ENCODE data around the gene FAM177A1. TPM values are rescaled to one million over a fixed set of nuclear protein-coding genes. Genes with fewer than 3 reads are reported as not detected.

The FAM177A1 gene
- total and polyA plus RNA-seq, 2 of the 13 experiments (the other 11 are each of a cell fraction or from before 2014, with no cell fraction given): 72.9 to 119 TPM

DNA sequence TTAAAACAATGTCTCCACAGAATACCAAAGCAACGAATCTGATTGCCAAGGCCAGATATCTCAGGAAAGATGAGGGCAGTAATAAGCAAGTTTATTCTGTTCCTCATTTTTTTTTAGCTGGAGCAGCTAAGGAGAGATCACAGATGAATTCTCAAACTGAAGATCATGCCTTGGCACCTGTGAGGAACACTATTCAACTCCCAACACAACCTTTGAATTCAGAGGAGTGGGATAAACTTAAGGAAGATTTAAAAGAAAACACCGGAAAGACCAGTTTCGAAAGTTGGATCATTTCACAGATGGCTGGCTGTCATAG is 77.3 kb downstream of the FAM177A1 start (continued):
- TF ChIP-seq FUBP1 (CRISPR knock-in tag; IDR thresholded peaks at IDR 0.05; ENCODE audit: borderline replicate concordance): 0 out of 2 replicates have a peak, but pooled peaks have one; percentile 42
- no peak for TF ChIP-seq RBM22 (optimal IDR thresholded peaks at IDR 0.05; ENCODE audit: low read length)
- TF ChIP-seq EP300 (IDR thresholded peaks at IDR 0.05; ENCODE audit: low read depth in 2 of 2, low read length in 2 of 2): no peak
- 0 out of 2 replicates have a peak, but pooled peaks have one; percentile 3 for TF ChIP-seq EP300 (CRISPR knock-in tag; IDR thresholded peaks at IDR 0.05; ENCODE audit: borderline replicate concordance)
- TF ChIP-seq SMARCE1 (IDR thresholded peaks at IDR 0.05; ENCODE audit: borderline replicate concordance): no peak
- TF ChIP-seq ELF3 (CRISPR knock-in tag; IDR thresholded peaks at IDR 0.05): peak; percentile 36; the same call in 1 of the 2 replicates
- TF ChIP-seq TBL1XR1 (IDR thresholded peaks at IDR 0.05; ENCODE audit: borderline replicate concordance, low read length, partially characterized antibody): peak; percentile 21
- no peak for TF ChIP-seq EEA1 (CRISPR knock-in tag; IDR thresholded peaks at IDR 0.05; ENCODE audit: borderline replicate concordance)
- no peak for TF ChIP-seq ZNF383 (CRISPR knock-in tag; IDR thresholded peaks at IDR 0.05; ENCODE audit: borderline replicate concordance)
- TF ChIP-seq TSC22D2 (CRISPR knock-in tag; IDR thresholded peaks at IDR 0.05; ENCODE audit: borderline replicate concordance): 0 out of 2 replicates have a peak, but pooled peaks have one; percentile 46
- TF ChIP-seq KDM6A (CRISPR knock-in tag; IDR thresholded peaks at IDR 0.05; ENCODE audit: low read depth): 0 out of 2 replicates have a peak, but pooled peaks have one; percentile 8
- 0 out of 2 replicates have a peak, but pooled peaks have one; percentile 32 for TF ChIP-seq HMG20B (CRISPR knock-in tag; conservative IDR thresholded peaks at IDR 0.05)
- TF ChIP-seq CBX1 (IDR thresholded peaks at IDR 0.05; ENCODE audit: low read depth): peak; percentile 1
- no peak for TF ChIP-seq MAF1 (CRISPR knock-in tag; IDR thresholded peaks at IDR 0.05; ENCODE audit: borderline replicate concordance)
- 0 out of 2 replicates have a peak, but pooled peaks have one; percentile 9 for TF ChIP-seq ZNF674 (CRISPR knock-in tag; IDR thresholded peaks at IDR 0.05; ENCODE audit: low read depth)
- TF ChIP-seq ZNF556 (CRISPR knock-in tag; IDR thresholded peaks at IDR 0.05; ENCODE audit: borderline replicate concordance): no peak
- TF ChIP-seq ZNF740 (CRISPR knock-in tag; IDR thresholded peaks at IDR 0.05): no peak
- TF ChIP-seq ZNF737 (CRISPR knock-in tag; IDR thresholded peaks at IDR 0.05; ENCODE audit: borderline replicate concordance): no peak
- TF ChIP-seq ZNF792 (CRISPR knock-in tag; IDR thresholded peaks at IDR 0.05): no peak
- no peak for TF ChIP-seq THAP11 (CRISPR knock-in tag; IDR thresholded peaks at IDR 0.05)
- TF ChIP-seq, protein P1, sequence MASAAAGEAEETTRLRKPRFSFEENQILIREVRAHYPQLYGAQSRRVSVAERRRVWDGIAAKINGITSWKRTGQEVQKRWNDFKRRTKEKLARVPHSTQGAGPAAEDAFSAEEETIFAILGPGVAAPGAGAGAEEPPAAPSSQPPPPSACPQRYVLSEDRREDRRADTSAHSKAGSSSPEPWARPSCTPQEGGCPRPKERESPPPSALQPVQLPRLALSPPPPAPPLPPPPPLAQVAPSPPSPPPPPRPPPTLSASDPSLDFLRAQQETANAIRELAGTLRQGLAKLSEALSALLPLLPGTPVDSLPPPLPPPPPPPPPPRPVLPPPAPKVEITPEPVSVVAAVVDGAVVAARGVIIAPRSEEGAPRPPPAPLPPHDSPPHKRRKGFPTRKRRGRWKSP (CRISPR knock-in tag; IDR thresholded peaks at IDR 0.05): peak; percentile 66; the same call in 1 of the 2 replicates
- TF ChIP-seq SYNCRIP (IDR thresholded peaks at IDR 0.05; ENCODE audit: insufficient read depth, low read depth, low read length): no peak
- TF ChIP-seq SMAD9 (CRISPR knock-in tag; IDR thresholded peaks at IDR 0.05): 0 out of 2 replicates have a peak, but pooled peaks have one; percentile 68
- TF ChIP-seq, protein P2, sequence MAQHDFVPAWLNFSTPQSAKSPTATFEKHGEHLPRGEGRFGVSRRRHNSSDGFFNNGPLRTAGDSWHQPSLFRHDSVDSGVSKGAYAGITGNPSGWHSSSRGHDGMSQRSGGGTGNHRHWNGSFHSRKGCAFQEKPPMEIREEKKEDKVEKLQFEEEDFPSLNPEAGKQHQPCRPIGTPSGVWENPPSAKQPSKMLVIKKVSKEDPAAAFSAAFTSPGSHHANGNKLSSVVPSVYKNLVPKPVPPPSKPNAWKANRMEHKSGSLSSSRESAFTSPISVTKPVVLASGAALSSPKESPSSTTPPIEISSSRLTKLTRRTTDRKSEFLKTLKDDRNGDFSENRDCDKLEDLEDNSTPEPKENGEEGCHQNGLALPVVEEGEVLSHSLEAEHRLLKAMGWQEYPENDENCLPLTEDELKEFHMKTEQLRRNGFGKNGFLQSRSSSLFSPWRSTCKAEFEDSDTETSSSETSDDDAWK (CRISPR knock-in tag; IDR thresholded peaks at IDR 0.05): no peak
- TF ChIP-seq ARHGAP35 (CRISPR knock-in tag; IDR thresholded peaks at IDR 0.05; ENCODE audit: borderline replicate concordance): 0 out of 2 replicates have a peak, but pooled peaks have one; percentile 34
- TF ChIP-seq CC2D1A (CRISPR knock-in tag; IDR thresholded peaks at IDR 0.05): 0 out of 2 replicates have a peak, but pooled peaks have one; percentile 11
